AG04449 (cell line): ENCODE data around the gene AXL.

Experiments used
- CTCF ChIA-PET: fragments of 350-600 bp; formaldehyde crosslinking; extraction: SDS; loops from one replicate; lab custom pipeline; 2021; ENCODE audit warnings: antibody characterized with exemption; lab: Yijun Ruan, JAX
- POLR2A ChIA-PET: fragments of 400-600, 350-600 bp; formaldehyde crosslinking; extraction: SDS; loops from one replicate; lab custom pipeline; 2020; ENCODE audit warnings: antibody characterized with exemption, inconsistent platforms; lab: Yijun Ruan, JAX
- DNase-seq: peaks from one replicate; pipeline ENCODE4 v3.0.0-alpha.2; 2010; ENCODE audit warnings: low read depth, low spot score
- H3K4me3 ChIP-seq: 2 replicates; pipeline ENCODE4 v1.5.1; 2011; ENCODE audit warnings: low read depth, mild to moderate bottlenecking, control low read depth, low read length
- CTCF ChIP-seq: IDR thresholded peaks from one replicate; pipeline ENCODE4 v1.5.1; 2011; ENCODE audit warnings: mild to moderate bottlenecking, moderate library complexity, low read length, control low read depth, inconsistent platforms; ENCODE audit not compliant: insufficient read depth; ENCODE audit errors: missing control alignments

AXL gene

GRCh38 chr19:41303954-41304353, 84.9 kb downstream of the AXL start:
- TF ChIP-seq CTCF, result no peak
- DNase-seq, result no peak
- no peak overlapping the region for H3K4me3 ChIP-seq
- CTCF ChIA-PET, result interaction anchor here (1.0 to 7.1 kb wide), 4 partner anchors 13 to 160 kb away, joined by 3 to 125 read pairs (median 4); no protein-coding TSS in a partner anchor
- POLR2A ChIA-PET, result no interaction called here

DNA sequence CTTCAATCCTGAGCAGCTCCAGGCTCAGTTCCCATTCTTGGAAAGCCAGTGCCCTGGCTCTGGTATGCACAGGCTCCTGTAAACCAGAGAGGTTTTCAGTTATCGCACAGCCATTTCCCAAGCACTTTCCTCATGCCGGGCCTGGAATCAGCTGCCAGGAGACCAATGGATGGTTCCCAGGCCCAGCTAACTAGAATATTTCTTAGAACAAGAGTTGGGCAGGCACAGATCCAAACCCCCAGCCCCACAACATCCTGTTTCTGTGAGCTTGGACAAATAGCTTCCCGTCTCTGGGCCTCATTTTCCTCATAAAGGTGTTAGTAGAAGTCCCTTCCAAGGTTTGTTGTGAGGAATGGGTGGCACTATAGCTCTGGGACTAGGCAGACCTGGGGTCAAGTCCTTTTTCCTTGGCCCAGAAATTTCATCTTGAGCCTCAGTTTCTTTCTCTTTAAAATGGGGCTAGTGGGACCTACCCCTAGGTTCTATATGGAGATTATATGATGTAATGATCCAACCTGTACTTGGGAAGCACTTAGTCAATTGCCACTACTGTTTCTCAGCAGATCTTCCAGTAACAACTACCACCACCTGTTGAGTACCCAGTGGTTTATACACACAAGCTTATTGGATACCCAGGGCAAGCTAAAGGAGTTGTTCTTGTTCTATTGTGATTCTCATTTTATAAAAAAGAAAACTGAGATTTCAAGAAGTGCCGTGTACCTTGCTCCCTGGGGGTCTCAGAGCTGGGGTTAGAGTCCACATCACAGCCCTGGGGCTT, 85.9 kb downstream of the AXL start:
- TF ChIP-seq CTCF, result no peak
- CTCF ChIA-PET, result interaction anchor here (0.7 to 7.1 kb wide), 9 partner anchors 8 to 258 kb away, joined by 3 to 125 read pairs (median 4); no protein-coding TSS in a partner anchor
- no peak for DNase-seq
- POLR2A ChIA-PET, result interaction anchor here (1.0 kb wide), 1 partner anchor 86 kb away, joined by 3 read pairs; the partner anchor contains the start of gene AXL
- H3K4me3 ChIP-seq, result no peak overlapping the region

DNA sequence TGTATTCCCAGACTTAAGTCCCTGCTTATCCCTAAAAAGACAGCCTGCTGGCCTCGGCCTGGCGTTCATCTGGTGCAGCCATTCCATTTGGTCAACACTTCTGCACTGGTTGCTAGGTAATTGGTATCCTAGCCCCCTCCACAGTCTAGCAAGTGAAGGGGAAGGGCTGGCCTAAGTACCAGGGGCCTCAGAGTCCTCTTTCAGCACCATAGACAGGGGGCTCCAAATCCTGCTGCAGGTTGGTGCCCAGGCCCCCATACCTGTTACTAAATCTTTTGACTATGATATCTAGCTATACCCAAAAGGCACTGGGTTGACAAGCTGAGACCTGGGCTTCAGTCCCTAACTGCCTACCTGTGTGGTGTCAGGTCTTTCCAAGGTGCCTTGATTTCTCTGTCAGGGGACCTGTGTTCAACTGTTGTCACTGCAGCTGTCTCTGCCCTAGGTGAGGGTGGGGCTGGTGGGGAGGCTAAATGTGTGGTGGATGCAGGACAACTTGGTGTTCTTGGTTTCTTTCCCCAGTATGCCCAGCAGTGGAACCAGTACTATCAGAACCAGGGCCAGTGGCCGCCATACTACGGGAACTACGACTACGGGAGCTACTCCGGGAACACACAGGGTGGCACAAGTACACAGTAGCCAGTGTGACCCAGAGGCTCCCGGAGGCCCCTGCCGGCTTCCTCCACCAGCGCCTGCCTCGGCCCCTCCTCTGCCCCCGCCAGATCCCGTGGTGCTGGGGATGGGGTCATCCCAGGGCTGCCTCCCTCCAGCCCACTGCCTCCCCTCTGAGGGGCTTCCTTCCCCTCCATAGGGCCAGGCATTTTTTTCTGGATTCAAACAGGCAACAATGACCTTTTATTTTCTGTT, 87.1 kb downstream of the AXL start:
- CTCF ChIA-PET, result interaction anchor here (0.9 to 7.1 kb wide), 8 partner anchors 9 to 257 kb away, joined by 4 to 125 read pairs (median 10); no protein-coding TSS in a partner anchor
- TF ChIP-seq CTCF, result no peak
- DNase-seq, result no peak
- POLR2A ChIA-PET, result no interaction called here
- H3K4me3 ChIP-seq, result no peak overlapping the region

- no peak for DNase-seq
- ChIA-PET POLR2A (interaction anchor here (1.4 kb wide), 1 partner anchor 45 kb away, joined by 3 read pairs; no protein-coding TSS in a partner anchor), CTCF (interaction anchor here (0.7 to 7.1 kb wide), 21 partner anchors 10 to 332 kb away, joined by 3 to 164 read pairs (median 9); partner anchors contain the start of gene HNRNPUL1)
- no peak overlapping the region for H3K4me3 ChIP-seq
- TF ChIP-seq CTCF, result no peak
Observed at GRCh38 chr19:41307090-41307875, 88.3 kb downstream of the AXL start.

- TF ChIP-seq CTCF, result no peak
- DNase-seq, result no peak
- no peak overlapping the region for H3K4me3 ChIP-seq
- POLR2A ChIA-PET, result interaction anchor here (1.0 to 1.4 kb wide), 2 partner anchors 43 to 45 kb away, joined by 3 read pairs; no protein-coding TSS in a partner anchor
- CTCF ChIA-PET, result interaction anchor here (0.6 to 7.1 kb wide), 40 partner anchors 9 to 333 kb away, joined by 3 to 164 read pairs (median 8); partner anchors contain the start of genes HNRNPUL1 and TGFB1
Observed at GRCh38 chr19:41307954-41308449, 89.0 kb downstream of the AXL start.
